Endothelial cell of umbilical vein (primary cell): ENCODE results near the gene SPACA4. TPM values are rescaled to one million over a fixed set of nuclear protein-coding genes. Genes with fewer than 3 reads are reported as not detected.

Source experiments
- BruUV-seq: library from RNA; stranded (reverse); fragments of 400-500 nt; replicated peaks from 2 replicates; lab custom pipeline; 2021; lab: Mats Ljungman, UMichigan
- CTCF ChIA-PET: fragments of 300-600, 350-600 bp; sonication (Branson Sonifier 250); formaldehyde crosslinking; loops from one replicate; lab custom pipeline; 2021; ENCODE audit warnings: antibody characterized with exemption, inconsistent platforms; lab: Charles Lee
- POLR2A ChIA-PET: fragments of 300-600, 350-600 bp; sonication (Branson Sonifier 250); formaldehyde crosslinking; loops from one replicate; lab custom pipeline; 2021; ENCODE audit warnings: antibody characterized with exemption, inconsistent platforms; lab: Charles Lee
- DNase-seq: peaks from one replicate; pipeline ENCODE4 v3.0.0-alpha.2; 2011; ENCODE audit warnings: low read depth, low spot score
- FAIRE-seq: peaks from 2 replicates; lab custom pipeline; 2011; peaks lifted over from hg19 to GRCh38; lab: Jason Lieb, UNC
- H2AFZ ChIP-seq: 2 replicates; pipeline ENCODE4 v1.6.0; 2012; ENCODE audit warnings: low read depth, low read length, control low read depth, inconsistent platforms
- H3K27ac ChIP-seq: 2 replicates; pipeline ENCODE4 v1.5.1; 2011; ENCODE audit warnings: low read depth, mild to moderate bottlenecking, control low read depth, low read length, moderate library complexity; ENCODE audit not compliant: insufficient read depth
- H3K27me3 ChIP-seq, 2 experiments: 2 replicates each; pipeline versions ENCODE4 v1.6.0 to v1.6.1; 2011; ENCODE audit warnings: low read length in 2 of 2, mixed read lengths in 1 of 2; ENCODE audit not compliant: control insufficient read depth in 2 of 2, insufficient read depth in 2 of 2
- H3K36me3 ChIP-seq, 2 experiments: 2 replicates in 1 of 2; 3 replicates in 1 of 2; pipeline ENCODE4 v1.5.1; 2011; ENCODE audit warnings: low read length in 2 of 2, mild to moderate bottlenecking in 1 of 2, moderate library complexity in 1 of 2; ENCODE audit not compliant: control insufficient read depth in 2 of 2, insufficient read depth in 2 of 2; ENCODE audit errors: extremely low read depth in 1 of 2
- H3K4me1 ChIP-seq: 3 replicates; pipeline ENCODE4 v1.5.1; 2011; ENCODE audit warnings: mild to moderate bottlenecking, low read length; ENCODE audit not compliant: control insufficient read depth, insufficient read depth; ENCODE audit errors: extremely low read depth
- H3K4me2 ChIP-seq: 2 replicates; pipeline ENCODE4 v1.6.1; 2011; ENCODE audit warnings: low read length, control low read depth, mixed read lengths; ENCODE audit not compliant: insufficient read depth
- H3K4me3 ChIP-seq, 3 experiments: fragments of 200-600 bp in 1 of 3; sonication (generic), shearing (Covaris generic) in 1 of 3; replicated peaks in 1 of 3; 2 replicates each; pipeline ENCODE4 v1.5.1; 2011 to 2016; ENCODE audit warnings: control low read depth in 3 of 3, low read length in 3 of 3, mild to moderate bottlenecking in 2 of 3, inconsistent platforms in 1 of 3, low read depth in 1 of 3, moderate library complexity in 1 of 3; ENCODE audit not compliant: insufficient read depth in 1 of 3
- H3K79me2 ChIP-seq: 2 replicates; pipeline ENCODE4 v1.6.0; 2012; ENCODE audit warnings: low read length, inconsistent platforms; ENCODE audit not compliant: control insufficient read depth, insufficient read depth
- H3K9ac ChIP-seq: replicated peaks from 2 replicates; pipeline ENCODE3; 2011; ENCODE audit warnings: low read length, control low read depth; ENCODE audit not compliant: insufficient read depth; ENCODE audit errors: extremely low read depth
- H3K9me1 ChIP-seq: replicated peaks from 3 replicates; pipeline ENCODE4 v1.6.0; 2011; ENCODE audit warnings: mild to moderate bottlenecking, low read length; ENCODE audit not compliant: control insufficient read depth, insufficient read depth; ENCODE audit errors: extremely low read depth
- H3K9me3 ChIP-seq: replicated peaks from 2 replicates; pipeline ENCODE4 v1.5.1; 2012; ENCODE audit warnings: low read length, inconsistent platforms; ENCODE audit not compliant: control insufficient read depth, insufficient read depth
- H4K20me1 ChIP-seq: replicated peaks from 2 replicates; pipeline ENCODE3; 2011; ENCODE audit warnings: mild to moderate bottlenecking, low read length; ENCODE audit not compliant: control insufficient read depth, insufficient read depth; ENCODE audit errors: extremely low read depth
- EZH2 ChIP-seq: IDR thresholded peaks from 2 replicates; pipeline ENCODE4 v1.6.1; 2012; ENCODE audit warnings: borderline replicate concordance, low read depth, mild to moderate bottlenecking, moderate library complexity, low read length, inconsistent platforms; ENCODE audit not compliant: severe bottlenecking
- FOS ChIP-seq: IDR thresholded peaks from 2 replicates; pipeline ENCODE4 v1.6.1; 2011; ENCODE audit warnings: mild to moderate bottlenecking, low read length, moderate library complexity, borderline replicate concordance; ENCODE audit not compliant: insufficient read depth
- GATA2 ChIP-seq: IDR thresholded peaks from 2 replicates; pipeline ENCODE4 v1.7.0; 2011; ENCODE audit warnings: low read depth, mild to moderate bottlenecking, moderate library complexity, mixed read lengths, low read length; ENCODE audit not compliant: insufficient read length, insufficient read depth
- JUN ChIP-seq: IDR thresholded peaks from 2 replicates; pipeline ENCODE4 v1.6.1; 2011; ENCODE audit warnings: borderline replicate concordance, low read depth; ENCODE audit not compliant: insufficient read length, insufficient read depth
- POLR2A ChIP-seq: IDR thresholded peaks from 2 replicates; pipeline ENCODE4 v1.6.1; 2012; ENCODE audit warnings: low read depth, mild to moderate bottlenecking, control low read depth, low read length
- POLR2AphosphoS5 ChIP-seq: IDR thresholded peaks from 2 replicates; pipeline ENCODE4 v1.6.1; 2012; ENCODE audit warnings: low read depth, mild to moderate bottlenecking, control low read depth, low read length, moderate library complexity; ENCODE audit not compliant: insufficient read depth
- dilution Hi-C: fragments of 300-500 bp; cut with MboI; formaldehyde crosslinking; loops from one replicate; pipeline ENCODE4 v1.15.0; 2019; ENCODE audit warnings: low sequenced_read_pairs; ENCODE audit not compliant: extremely low pct_ligation_motif_present
- intact Hi-C: fragments of 100-400 bp; cut with micrococcal nuclease; formaldehyde crosslinking; loops from one replicate; pipeline ENCODE4 v1.10.0; 2022
- polyA plus RNA-seq, 4 experiments: library from polyadenylated mRNA; depleted of rRNA in 3 of 4; stranded (reverse) in 3 of 4; unstranded in 1 of 4; fragments of >200 nt; gene quantifications; 2 replicates each; pipeline versions ENCODE4 v1.2.1 to v1.2.3, GENCODE V29; 2011 to 2012; ENCODE audit warnings: missing spikeins in 1 of 4
- total RNA-seq: library from RNA; stranded (reverse); gene quantifications from 2 replicates; pipeline ENCODE4 v1.2.3, GENCODE V29; 2021
- TF ChIP-seq, protein P1 (sequence below): IDR thresholded peaks from 2 replicates; pipeline ENCODE4 v1.6.1; 2011; ENCODE audit not compliant: insufficient read depth, insufficient read length
- TF ChIP-seq, protein P2 (sequence below), 2 donors: IDR thresholded peaks; 1 replicate in 1 of 2; 2 replicates in 1 of 2; pipeline ENCODE4 v1.5.1; 2011; ENCODE audit warnings: low read length in 2 of 2, mild to moderate bottlenecking in 2 of 2, moderate library complexity in 2 of 2, control low read depth in 1 of 2, inconsistent platforms in 1 of 2, low read depth in 1 of 2; ENCODE audit not compliant: insufficient read depth in 1 of 2; ENCODE audit errors: extremely low read depth in 1 of 2

SPACA4 gene
- total and polyA plus RNA-seq, 2 donors (not counting 3 experiments of a cell fraction or from before 2014, with no cell fraction given): not detected

DNA sequence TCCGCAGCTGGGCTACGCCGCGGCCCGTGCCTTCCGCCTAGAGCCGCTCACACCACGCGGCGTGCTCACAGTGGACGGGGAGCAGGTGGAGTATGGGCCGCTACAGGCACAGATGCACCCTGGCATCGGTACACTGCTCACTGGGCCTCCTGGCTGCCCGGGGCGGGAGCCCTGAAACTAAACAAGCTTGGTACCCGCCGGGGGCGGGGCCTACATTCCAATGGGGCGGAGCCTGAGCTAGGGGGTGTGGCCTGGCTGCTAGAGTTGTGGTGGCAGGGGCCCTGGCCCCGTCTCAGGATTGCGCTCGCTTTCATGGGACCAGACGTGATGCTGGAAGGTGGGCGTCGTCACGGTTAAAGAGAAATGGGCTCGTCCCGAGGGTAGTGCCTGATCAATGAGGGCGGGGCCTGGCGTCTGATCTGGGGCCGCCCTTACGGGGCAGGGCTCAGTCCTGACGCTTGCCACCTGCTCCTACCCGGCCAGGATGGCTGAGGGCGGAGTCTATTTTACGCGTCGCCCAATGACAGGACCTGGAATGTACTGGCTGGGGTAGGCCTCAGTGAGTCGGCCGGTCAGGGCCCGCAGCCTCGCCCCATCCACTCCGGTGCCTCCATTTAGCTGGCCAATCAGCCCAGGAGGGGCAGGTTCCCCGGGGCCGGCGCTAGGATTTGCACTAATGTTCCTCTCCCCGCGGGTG is 23.2 kb downstream of the SPACA4 start:
- TF ChIP-seq POLR2A (no peak), EZH2 (no peak), POLR2AphosphoS5 (peak; percentile 65)
- DNase-seq (peak; percentile 82), FAIRE-seq (peak; percentile 96)
- Histone ChIP-seq H3K4me1 (peaks cover 20% of the 10 kb centered on the region), H3K4me3 (peak overlapping the region in 2 of 3 experiments; percentile 6 to 19), H3K79me2 (no peaks in the 10 kb centered on the region), H3K9me1 (no peaks in the 10 kb centered on the region), H3K9me3 (no peaks in the 10 kb centered on the region), H3K36me3 (peaks cover 0 to 2% of the 10 kb centered on the region in 2 experiments), H3K4me2 (peak overlapping the region; percentile 60), H4K20me1 (no peaks in the 10 kb centered on the region), H3K9ac (no peak overlapping the region), H3K27ac (peak overlapping the region; percentile 13), H2AFZ (peak overlapping the region; percentile 63), H3K27me3 (no peaks in the 10 kb centered on the region)
- no TSS peak for BruUV-seq
- POLR2A ChIA-PET: interaction anchor here (1.0 to 2.0 kb wide), 3 partner anchors 8 to 17 kb away, joined by 3 to 10 read pairs (median 3); partner anchors contain the start of genes RPL18 and SPHK2
- intact Hi-C loops: loop anchor here (10.0 kb wide), 1 partner anchor 365 kb away; the partner anchor contains the start of genes GYS1 and RUVBL2
- dilution Hi-C loops: no loop called here
- CTCF ChIA-PET: interaction anchor here (0.8 to 2.3 kb wide), 10 partner anchors 8 to 341 kb away, joined by 3 to 12 read pairs (median 8); partner anchors contain the start of genes CA11, RPL18 and SPHK2

DNA sequence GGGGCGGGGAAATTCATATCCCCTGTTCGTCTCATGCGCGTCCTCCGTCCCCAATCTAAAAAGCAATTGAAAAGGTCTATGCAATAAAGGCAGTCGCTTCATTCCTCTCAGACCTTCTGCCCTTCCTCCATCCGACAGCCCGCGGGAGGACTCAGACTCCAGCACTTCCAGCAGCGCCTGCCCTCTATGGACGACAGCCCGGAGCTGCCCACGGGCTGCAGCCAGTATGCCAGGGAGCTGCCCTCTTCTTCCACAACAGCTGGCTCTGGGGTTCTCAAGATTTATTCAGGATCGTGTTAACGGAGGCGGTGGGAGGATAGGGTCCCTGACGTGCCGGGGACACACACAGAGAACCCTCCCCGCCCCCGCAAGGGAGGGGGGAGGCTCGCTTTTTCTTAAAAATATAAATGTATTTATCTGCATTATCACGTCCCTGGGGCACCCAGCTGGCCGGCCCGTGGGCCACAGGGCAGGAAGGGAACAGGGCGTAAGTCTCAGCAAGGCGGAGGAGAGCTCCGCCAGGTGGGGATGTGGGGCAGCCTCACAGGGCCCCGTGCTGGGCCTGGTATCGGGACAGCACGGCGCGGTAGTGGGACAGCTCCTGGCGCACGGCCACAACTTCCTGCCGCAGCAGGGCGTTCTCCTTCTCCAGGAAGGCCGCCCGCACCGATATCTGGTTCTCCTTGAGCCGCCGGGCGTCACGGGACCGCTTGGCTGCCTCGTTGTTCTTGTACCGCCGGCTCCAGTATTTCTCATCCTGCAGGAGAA is 23.9 kb downstream of the SPACA4 start:
- H3K4me1 ChIP-seq: peaks cover 25% of the 10 kb centered on the region
- H3K4me2 ChIP-seq: peak overlapping the region; percentile 60
- FAIRE-seq (peak; percentile 58), DNase-seq (peak; percentile 70)
- H3K4me3 ChIP-seq: peak overlapping the region; percentile 6 to 19 (median 17)
- BruUV-seq: no TSS peak
- no peaks in the 10 kb centered on the region for H3K9me3 ChIP-seq
- no peak for TF ChIP-seq FOS
- TF ChIP-seq, protein P1, sequence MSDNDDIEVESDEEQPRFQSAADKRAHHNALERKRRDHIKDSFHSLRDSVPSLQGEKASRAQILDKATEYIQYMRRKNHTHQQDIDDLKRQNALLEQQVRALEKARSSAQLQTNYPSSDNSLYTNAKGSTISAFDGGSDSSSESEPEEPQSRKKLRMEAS: no peak
- TF ChIP-seq POLR2A: peak; percentile 53
- peak; percentile 61 for TF ChIP-seq POLR2AphosphoS5
- TF ChIP-seq JUN: no peak
- TF ChIP-seq, protein P2, sequence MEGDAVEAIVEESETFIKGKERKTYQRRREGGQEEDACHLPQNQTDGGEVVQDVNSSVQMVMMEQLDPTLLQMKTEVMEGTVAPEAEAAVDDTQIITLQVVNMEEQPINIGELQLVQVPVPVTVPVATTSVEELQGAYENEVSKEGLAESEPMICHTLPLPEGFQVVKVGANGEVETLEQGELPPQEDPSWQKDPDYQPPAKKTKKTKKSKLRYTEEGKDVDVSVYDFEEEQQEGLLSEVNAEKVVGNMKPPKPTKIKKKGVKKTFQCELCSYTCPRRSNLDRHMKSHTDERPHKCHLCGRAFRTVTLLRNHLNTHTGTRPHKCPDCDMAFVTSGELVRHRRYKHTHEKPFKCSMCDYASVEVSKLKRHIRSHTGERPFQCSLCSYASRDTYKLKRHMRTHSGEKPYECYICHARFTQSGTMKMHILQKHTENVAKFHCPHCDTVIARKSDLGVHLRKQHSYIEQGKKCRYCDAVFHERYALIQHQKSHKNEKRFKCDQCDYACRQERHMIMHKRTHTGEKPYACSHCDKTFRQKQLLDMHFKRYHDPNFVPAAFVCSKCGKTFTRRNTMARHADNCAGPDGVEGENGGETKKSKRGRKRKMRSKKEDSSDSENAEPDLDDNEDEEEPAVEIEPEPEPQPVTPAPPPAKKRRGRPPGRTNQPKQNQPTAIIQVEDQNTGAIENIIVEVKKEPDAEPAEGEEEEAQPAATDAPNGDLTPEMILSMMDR (IDR thresholded peaks at IDR 0.05; ENCODE audit: extremely low read depth in 1 of 2, insufficient read depth in 1 of 2, low read depth in 1 of 2, low read length in 2 of 2): peak in 1 of 2 donors; percentile 33
- no peak for TF ChIP-seq GATA2
- ChIA-PET POLR2A (interaction anchor here (1.0 to 2.0 kb wide), 3 partner anchors 9 to 17 kb away, joined by 3 to 10 read pairs (median 3); partner anchors contain the start of genes RPL18 and SPHK2), CTCF (interaction anchor here (0.7 to 2.3 kb wide), 16 partner anchors 9 to 340 kb away, joined by 3 to 12 read pairs (median 3); partner anchors contain the start of genes CA11, RPL18 and SPHK2)
- peak overlapping the region; percentile 13 for H3K27ac ChIP-seq
- H2AFZ ChIP-seq: peak overlapping the region; percentile 33
- H3K9ac ChIP-seq: peak overlapping the region; percentile 48
- dilution Hi-C loops: no loop called here
- no peaks in the 10 kb centered on the region for H3K9me1 ChIP-seq
- H3K79me2 ChIP-seq: no peaks in the 10 kb centered on the region
- no peaks in the 10 kb centered on the region for H3K27me3 ChIP-seq
- peaks cover 0 to 2% of the 10 kb centered on the region in 2 experiments for H3K36me3 ChIP-seq
- no peaks in the 10 kb centered on the region for H4K20me1 ChIP-seq
- intact Hi-C loops: loop anchor here (10.0 kb wide), 1 partner anchor 364 kb away; the partner anchor contains the start of genes GYS1 and RUVBL2
